Lung (tissue), 12 donors: ENCODE results near the gene RPS29. TPM values are rescaled to one million over a fixed set of nuclear protein-coding genes. Genes with fewer than 3 reads are reported as not detected.

Experiments
- ATAC-seq: fragments of 200-7000 bp; cut with Tn5 transposase; one replicate; pipeline ENCODE4 v1.9.1; 2020; ENCODE audit warnings: moderate number of reproducible peaks; ENCODE audit not compliant: insufficient read depth, low FRiP score
- DNase-seq, 3 donors: peaks; one replicate each; pipeline ENCODE4 v3.0.0-alpha.2; 2013 to 2017
- H3K27ac ChIP-seq, 2 donors: one replicate each; pipeline ENCODE4 v1.5.1; 2013; ENCODE audit warnings: mild to moderate bottlenecking in 2 of 2, moderate library complexity in 2 of 2, control low read depth in 1 of 2, inconsistent platforms in 1 of 2, low read depth in 1 of 2, low read length in 1 of 2
- H3K27me3 ChIP-seq, 3 donors: one replicate each; pipeline ENCODE4 v1.5.1; 2013; ENCODE audit warnings: low read length in 2 of 3; ENCODE audit not compliant: control insufficient read depth in 3 of 3, insufficient read depth in 3 of 3
- H3K36me3 ChIP-seq, 4 donors: one replicate each; pipeline ENCODE4 v1.5.1; 2013; ENCODE audit warnings: low read length in 4 of 4, mild to moderate bottlenecking in 1 of 4, moderate library complexity in 1 of 4; ENCODE audit not compliant: control insufficient read depth in 4 of 4, insufficient read depth in 4 of 4
- H3K4me1 ChIP-seq, 5 donors: one replicate each; pipeline ENCODE4 v1.5.1; 2013; ENCODE audit warnings: low read length in 5 of 5, mild to moderate bottlenecking in 2 of 5, moderate library complexity in 1 of 5; ENCODE audit not compliant: control insufficient read depth in 5 of 5, insufficient read depth in 5 of 5
- H3K4me3 ChIP-seq: one replicate; pipeline ENCODE4 v1.5.1; 2013; ENCODE audit warnings: mild to moderate bottlenecking, control low read depth, moderate library complexity
- H3K9ac ChIP-seq, 2 donors: one replicate each; pipeline ENCODE4 v1.5.1; 2013; ENCODE audit warnings: low read length in 2 of 2, control low read depth in 1 of 2; ENCODE audit not compliant: insufficient read depth in 1 of 2
- H3K9me3 ChIP-seq, 4 donors: one replicate each; pipeline ENCODE4 v1.5.1; 2013; ENCODE audit warnings: low read length in 3 of 4, mild to moderate bottlenecking in 1 of 4, moderate library complexity in 1 of 4; ENCODE audit not compliant: control insufficient read depth in 4 of 4, insufficient read depth in 3 of 4
- WGBS, 2 donors: extraction: QIAGEN DNeasy Blood & Tissue Kit; methylation state at CpG; one replicate each; pipeline ENCODE4 v1.1.7; 2013; 5-methylcytosine and 5-hydroxymethylcytosine counted together
- polyA plus RNA-seq, 2 donors: library from polyadenylated mRNA; stranded (reverse); fragments of 200-250 nt; gene quantifications; one replicate each; pipeline ENCODE4 v1.2.1, GENCODE V29; 2013
- total RNA-seq, 2 donors: library from RNA; depleted of rRNA in 1 of 2; stranded (reverse); fragments of >200 nt in 1 of 2; gene quantifications; one replicate each; pipeline ENCODE4 v1.2.1, GENCODE V29; 2014 to 2021
- TF ChIP-seq, protein P1 (sequence below): IDR thresholded peaks from 2 replicates; pipeline ENCODE4 v1.5.1; 2012; ENCODE audit warnings: mild to moderate bottlenecking; ENCODE audit errors: control extremely low read depth, extremely low read depth
- donor health status: control.
- donor health status: control.
- donor health status: Bipolar disorder and iron deficiency.
- donor health status: healthy.
- donor health status: DM: yes; HTN: yes; CAD: no.

Gene RPS29
- total and polyA plus RNA-seq, 4 donors = 413 to 3,240 (median 1,755) TPM

DNA sequence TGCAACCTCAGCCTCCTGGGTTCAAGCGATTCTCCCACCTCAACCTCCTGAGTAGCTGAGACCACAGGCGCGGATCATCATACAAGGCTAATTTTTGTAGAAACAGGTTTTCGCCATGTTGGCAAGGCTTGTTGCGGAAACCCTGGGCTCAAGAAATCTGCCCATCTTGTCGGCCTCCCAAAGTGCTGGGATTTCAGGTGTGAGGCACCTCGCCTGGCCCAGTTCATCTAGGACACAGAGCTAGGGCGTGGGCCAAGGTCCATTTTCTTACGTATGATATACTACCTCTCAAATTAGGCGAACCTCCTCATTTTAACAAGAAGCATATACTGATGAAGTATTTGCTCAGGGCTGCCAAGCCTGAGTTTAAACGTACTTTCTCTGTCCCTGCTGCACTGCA is 2.1 kb downstream of the RPS29 start:
- TF ChIP-seq, protein P1, sequence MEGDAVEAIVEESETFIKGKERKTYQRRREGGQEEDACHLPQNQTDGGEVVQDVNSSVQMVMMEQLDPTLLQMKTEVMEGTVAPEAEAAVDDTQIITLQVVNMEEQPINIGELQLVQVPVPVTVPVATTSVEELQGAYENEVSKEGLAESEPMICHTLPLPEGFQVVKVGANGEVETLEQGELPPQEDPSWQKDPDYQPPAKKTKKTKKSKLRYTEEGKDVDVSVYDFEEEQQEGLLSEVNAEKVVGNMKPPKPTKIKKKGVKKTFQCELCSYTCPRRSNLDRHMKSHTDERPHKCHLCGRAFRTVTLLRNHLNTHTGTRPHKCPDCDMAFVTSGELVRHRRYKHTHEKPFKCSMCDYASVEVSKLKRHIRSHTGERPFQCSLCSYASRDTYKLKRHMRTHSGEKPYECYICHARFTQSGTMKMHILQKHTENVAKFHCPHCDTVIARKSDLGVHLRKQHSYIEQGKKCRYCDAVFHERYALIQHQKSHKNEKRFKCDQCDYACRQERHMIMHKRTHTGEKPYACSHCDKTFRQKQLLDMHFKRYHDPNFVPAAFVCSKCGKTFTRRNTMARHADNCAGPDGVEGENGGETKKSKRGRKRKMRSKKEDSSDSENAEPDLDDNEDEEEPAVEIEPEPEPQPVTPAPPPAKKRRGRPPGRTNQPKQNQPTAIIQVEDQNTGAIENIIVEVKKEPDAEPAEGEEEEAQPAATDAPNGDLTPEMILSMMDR = no peak
- no peaks in the 10 kb centered on the region for H3K9me3 ChIP-seq

DNA sequence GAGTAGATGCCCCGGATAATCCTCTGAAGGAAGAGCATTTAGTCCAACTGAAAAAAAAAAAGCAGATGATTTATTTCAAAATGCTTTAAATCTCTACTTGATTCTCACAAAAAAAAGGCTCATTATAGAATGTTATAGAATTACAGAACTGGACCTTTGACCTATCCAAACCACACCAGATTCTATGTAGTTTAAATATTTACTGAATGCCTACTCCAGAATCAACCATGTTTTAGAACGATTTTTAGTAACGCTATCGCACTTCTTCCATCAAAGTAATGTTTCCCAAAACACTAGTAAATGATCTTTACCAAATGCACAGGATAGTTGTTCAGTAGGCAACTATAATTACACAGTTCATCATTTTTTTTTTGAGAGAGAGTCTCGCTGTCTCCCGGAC is 2.6 kb downstream of the RPS29 start:
- DNase-seq (no peak), ATAC-seq (no peak)
- Histone ChIP-seq H3K4me1 (peaks cover 0 to 19% (median 10%) of the 10 kb centered on the region in 5 donors), H3K4me3 (no peak overlapping the region), H3K27me3 (no peaks in the 10 kb centered on the region), H3K27ac (no peak overlapping the region), H3K9ac (no peak overlapping the region), H3K36me3 (peaks cover 9 to 20% (median 16%) of the 10 kb centered on the region in 4 donors), H3K9me3 (no peaks in the 10 kb centered on the region)
- 78 to 89% methylated on average over 6 of the region's 6 CpGs for WGBS, 2 donors
- TF ChIP-seq, protein P1 = no peak

More for the DNA sequence above, 2.1 kb downstream of the RPS29 start:
- no peak overlapping the region for H3K4me3 ChIP-seq
- 88 to 89% methylated on average over 11 of the region's 11 CpGs for WGBS, 2 donors
- no peak for DNase-seq
- H3K9ac ChIP-seq = peak overlapping the region in 1 of 2 donors; percentile 28
- H3K36me3 ChIP-seq = peaks cover 9 to 20% (median 16%) of the 10 kb centered on the region in 4 donors
- H3K4me1 ChIP-seq = peaks cover 0 to 19% (median 10%) of the 10 kb centered on the region in 5 donors
- H3K27ac ChIP-seq = peak overlapping the region in 1 of 2 donors; percentile 15
- no peak for ATAC-seq
- no peaks in the 10 kb centered on the region for H3K27me3 ChIP-seq

DNA sequence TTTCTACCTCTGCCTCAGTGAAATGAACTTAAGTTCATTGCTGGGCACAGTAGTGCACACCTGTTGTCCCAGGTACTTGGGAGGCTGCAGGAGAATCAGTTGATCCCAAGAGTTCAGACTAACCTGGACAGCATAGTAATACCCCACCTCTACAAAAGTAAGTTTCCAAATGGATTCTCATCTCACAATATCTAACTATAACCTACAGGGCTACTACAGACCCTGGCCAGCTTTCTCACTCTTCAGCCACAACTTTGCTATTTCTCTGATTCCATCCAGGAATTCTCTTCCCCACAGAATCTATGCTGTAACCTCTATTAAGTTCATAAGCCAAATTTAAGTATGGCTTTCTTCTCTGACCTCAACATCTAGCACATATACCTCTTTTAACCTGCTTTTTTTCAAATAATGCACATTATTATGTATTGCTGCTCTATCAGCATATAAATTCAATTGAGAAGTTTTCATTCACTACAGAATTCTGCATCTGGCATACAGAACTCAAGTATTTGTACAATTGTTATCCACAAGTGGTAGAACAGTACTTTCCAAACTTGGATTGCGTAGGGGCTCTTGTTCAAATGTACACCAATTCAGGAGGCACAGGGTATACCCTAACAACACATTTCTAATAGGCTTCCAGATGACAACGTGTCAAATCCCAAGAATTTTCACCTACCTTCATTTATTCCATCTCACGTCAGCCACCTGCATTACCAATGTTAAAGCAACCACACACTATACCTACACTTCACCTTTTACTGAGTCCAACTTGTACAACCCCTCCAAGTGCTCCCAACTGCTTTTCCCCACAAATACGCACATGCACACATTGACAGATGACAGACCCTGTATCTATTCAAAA is 3.8 kb downstream of the RPS29 start:
- DNase-seq (no peak), ATAC-seq (no peak)
- no peak overlapping the region for H3K27ac ChIP-seq
- WGBS, 2 donors = 76 to 90% methylated on average over 4 of the region's 4 CpGs
- H3K27me3 ChIP-seq = no peaks in the 10 kb centered on the region
- peaks cover 11 to 20% (median 17%) of the 10 kb centered on the region in 4 donors for H3K36me3 ChIP-seq
- H3K4me1 ChIP-seq = peaks cover 0 to 19% (median 10%) of the 10 kb centered on the region in 5 donors
- H3K4me3 ChIP-seq = no peak overlapping the region
- no peak overlapping the region for H3K9ac ChIP-seq
- H3K9me3 ChIP-seq = no peaks in the 10 kb centered on the region
- TF ChIP-seq, protein P1 = no peak
